ENCODE data around the gene NUDT8. TPM values are rescaled to one million over a fixed set of nuclear protein-coding genes. Genes with fewer than 3 reads are reported as not detected.

The NUDT8 gene
- total and polyA plus RNA-seq, 9 of the 15 experiments (the other 6 are each of a cell fraction or from before 2014, with no cell fraction given) = 0.23 to 27.8 (median 5.0) TPM

DNA sequence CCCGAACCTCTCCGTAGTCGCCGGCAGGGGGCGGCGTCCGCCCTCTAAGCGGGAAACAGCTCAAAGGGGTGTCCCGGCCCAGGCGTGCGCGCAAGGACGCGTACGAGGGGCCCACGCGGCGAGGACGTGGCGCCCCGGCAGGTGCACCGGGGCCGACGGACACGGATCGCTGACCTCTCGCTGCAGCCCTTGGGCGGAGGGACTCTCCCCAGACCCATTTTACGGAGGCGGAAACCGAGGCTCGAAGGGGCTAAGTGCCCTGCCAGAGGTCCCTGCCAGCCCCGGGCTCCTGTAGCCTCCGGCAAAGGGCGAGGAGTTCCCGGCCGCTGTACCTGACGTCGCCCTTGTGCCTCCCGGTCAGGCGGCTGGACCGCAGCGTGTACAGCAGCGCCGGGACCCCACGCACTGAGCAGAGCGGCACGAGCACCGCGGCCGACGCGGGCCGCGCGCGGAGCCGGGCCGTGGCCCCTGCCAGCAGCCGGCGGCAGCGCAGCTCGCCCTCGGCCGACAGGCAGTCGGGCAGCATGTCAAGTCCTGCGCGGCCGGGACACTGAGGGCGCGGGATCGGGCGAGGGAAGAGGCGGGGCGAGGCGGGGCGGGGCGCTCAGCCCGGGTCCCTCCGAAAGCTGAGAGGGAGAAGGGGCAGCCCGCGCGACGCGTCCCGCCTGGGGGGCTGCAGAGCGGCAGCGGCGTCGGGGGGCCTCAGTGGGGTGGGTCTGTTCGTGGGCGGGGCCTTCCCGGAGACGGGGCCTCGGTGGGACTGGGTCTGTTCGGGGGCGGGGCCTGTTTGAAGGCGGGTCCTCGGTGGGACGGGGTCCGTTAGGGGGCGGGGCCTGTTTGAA is at the start of gene NUDT8 (continued):
- TF ChIP-seq, protein P1, sequence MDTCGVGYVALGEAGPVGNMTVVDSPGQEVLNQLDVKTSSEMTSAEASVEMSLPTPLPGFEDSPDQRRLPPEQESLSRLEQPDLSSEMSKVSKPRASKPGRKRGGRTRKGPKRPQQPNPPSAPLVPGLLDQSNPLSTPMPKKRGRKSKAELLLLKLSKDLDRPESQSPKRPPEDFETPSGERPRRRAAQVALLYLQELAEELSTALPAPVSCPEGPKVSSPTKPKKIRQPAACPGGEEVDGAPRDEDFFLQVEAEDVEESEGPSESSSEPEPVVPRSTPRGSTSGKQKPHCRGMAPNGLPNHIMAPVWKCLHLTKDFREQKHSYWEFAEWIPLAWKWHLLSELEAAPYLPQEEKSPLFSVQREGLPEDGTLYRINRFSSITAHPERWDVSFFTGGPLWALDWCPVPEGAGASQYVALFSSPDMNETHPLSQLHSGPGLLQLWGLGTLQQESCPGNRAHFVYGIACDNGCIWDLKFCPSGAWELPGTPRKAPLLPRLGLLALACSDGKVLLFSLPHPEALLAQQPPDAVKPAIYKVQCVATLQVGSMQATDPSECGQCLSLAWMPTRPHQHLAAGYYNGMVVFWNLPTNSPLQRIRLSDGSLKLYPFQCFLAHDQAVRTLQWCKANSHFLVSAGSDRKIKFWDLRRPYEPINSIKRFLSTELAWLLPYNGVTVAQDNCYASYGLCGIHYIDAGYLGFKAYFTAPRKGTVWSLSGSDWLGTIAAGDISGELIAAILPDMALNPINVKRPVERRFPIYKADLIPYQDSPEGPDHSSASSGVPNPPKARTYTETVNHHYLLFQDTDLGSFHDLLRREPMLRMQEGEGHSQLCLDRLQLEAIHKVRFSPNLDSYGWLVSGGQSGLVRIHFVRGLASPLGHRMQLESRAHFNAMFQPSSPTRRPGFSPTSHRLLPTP (IDR thresholded peaks at IDR 0.05; ENCODE audit: borderline replicate concordance, extremely low read depth, insufficient read length) = no peak
- no peak for TF ChIP-seq NFE2L1 (tag; IDR thresholded peaks at IDR 0.05; ENCODE audit: borderline replicate concordance, low read depth)
- TF ChIP-seq GABPA (tag; conservative IDR thresholded peaks at IDR 0.05; ENCODE audit: low read depth) = no peak
- TF ChIP-seq RFX7 (CRISPR knock-in tag; IDR thresholded peaks at IDR 0.05) = 0 out of 2 replicates have a peak, but pooled peaks have one; percentile 53
- no peak for TF ChIP-seq KLF6 (CRISPR knock-in tag; IDR thresholded peaks at IDR 0.05; ENCODE audit: borderline replicate concordance)
- TF ChIP-seq, protein P2, sequence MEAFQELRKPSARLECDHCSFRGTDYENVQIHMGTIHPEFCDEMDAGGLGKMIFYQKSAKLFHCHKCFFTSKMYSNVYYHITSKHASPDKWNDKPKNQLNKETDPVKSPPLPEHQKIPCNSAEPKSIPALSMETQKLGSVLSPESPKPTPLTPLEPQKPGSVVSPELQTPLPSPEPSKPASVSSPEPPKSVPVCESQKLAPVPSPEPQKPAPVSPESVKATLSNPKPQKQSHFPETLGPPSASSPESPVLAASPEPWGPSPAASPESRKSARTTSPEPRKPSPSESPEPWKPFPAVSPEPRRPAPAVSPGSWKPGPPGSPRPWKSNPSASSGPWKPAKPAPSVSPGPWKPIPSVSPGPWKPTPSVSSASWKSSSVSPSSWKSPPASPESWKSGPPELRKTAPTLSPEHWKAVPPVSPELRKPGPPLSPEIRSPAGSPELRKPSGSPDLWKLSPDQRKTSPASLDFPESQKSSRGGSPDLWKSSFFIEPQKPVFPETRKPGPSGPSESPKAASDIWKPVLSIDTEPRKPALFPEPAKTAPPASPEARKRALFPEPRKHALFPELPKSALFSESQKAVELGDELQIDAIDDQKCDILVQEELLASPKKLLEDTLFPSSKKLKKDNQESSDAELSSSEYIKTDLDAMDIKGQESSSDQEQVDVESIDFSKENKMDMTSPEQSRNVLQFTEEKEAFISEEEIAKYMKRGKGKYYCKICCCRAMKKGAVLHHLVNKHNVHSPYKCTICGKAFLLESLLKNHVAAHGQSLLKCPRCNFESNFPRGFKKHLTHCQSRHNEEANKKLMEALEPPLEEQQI (IDR thresholded peaks at IDR 0.05) = no peak
- no peak for TF ChIP-seq PCBP2 (IDR thresholded peaks at IDR 0.05; ENCODE audit: low read depth, low read length, poor library complexity, severe bottlenecking)
- TF ChIP-seq, protein P3, sequence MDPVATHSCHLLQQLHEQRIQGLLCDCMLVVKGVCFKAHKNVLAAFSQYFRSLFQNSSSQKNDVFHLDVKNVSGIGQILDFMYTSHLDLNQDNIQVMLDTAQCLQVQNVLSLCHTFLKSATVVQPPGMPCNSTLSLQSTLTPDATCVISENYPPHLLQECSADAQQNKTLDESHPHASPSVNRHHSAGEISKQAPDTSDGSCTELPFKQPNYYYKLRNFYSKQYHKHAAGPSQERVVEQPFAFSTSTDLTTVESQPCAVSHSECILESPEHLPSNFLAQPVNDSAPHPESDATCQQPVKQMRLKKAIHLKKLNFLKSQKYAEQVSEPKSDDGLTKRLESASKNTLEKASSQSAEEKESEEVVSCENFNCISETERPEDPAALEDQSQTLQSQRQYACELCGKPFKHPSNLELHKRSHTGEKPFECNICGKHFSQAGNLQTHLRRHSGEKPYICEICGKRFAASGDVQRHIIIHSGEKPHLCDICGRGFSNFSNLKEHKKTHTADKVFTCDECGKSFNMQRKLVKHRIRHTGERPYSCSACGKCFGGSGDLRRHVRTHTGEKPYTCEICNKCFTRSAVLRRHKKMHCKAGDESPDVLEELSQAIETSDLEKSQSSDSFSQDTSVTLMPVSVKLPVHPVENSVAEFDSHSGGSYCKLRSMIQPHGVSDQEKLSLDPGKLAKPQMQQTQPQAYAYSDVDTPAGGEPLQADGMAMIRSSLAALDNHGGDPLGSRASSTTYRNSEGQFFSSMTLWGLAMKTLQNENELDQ (CRISPR knock-in tag; IDR thresholded peaks at IDR 0.05; ENCODE audit: borderline replicate concordance) = peak; percentile 84; the same call in 1 of the 2 replicates
- TF ChIP-seq CSDE1 (IDR thresholded peaks at IDR 0.05) = no peak
- TF ChIP-seq CBFB (CRISPR knock-in tag; IDR thresholded peaks at IDR 0.05) = peak; percentile 80; the same call in 1 of the 2 replicates
- TF ChIP-seq, protein P4, sequence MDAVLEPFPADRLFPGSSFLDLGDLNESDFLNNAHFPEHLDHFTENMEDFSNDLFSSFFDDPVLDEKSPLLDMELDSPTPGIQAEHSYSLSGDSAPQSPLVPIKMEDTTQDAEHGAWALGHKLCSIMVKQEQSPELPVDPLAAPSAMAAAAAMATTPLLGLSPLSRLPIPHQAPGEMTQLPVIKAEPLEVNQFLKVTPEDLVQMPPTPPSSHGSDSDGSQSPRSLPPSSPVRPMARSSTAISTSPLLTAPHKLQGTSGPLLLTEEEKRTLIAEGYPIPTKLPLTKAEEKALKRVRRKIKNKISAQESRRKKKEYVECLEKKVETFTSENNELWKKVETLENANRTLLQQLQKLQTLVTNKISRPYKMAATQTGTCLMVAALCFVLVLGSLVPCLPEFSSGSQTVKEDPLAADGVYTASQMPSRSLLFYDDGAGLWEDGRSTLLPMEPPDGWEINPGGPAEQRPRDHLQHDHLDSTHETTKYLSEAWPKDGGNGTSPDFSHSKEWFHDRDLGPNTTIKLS (IDR thresholded peaks at IDR 0.05; ENCODE audit: borderline replicate concordance, low read depth) = peak; percentile 95
- no peak for TF ChIP-seq SMARCB1 (IDR thresholded peaks at IDR 0.05; ENCODE audit: insufficient read length, low read depth)
- TF ChIP-seq ADNP (tag; IDR thresholded peaks at IDR 0.05) = peak; percentile 87

Measured in K562 (cell line).